Gastroesophageal sphincter (tissue), 4 donors: ENCODE data around the gene TAF4. TPM values are rescaled to one million over a fixed set of nuclear protein-coding genes. Genes with fewer than 3 reads are reported as not detected.

Source experiments
- ATAC-seq: fragments of 150-250 bp; one replicate; pipeline ENCODE4 v1.9.1; 2016; ENCODE audit warnings: mild to moderate bottlenecking, moderate library complexity
- H3K27ac ChIP-seq, 4 donors: fragments of 200-600 bp; sonication (generic) in 3 of 4; 1 replicate in 3 of 4; 2 replicates in 1 of 4; pipeline ENCODE4 v1.5.1; 2016 to 2019
- H3K27me3 ChIP-seq: fragments of 200-600 bp; sonication (generic); one replicate; pipeline ENCODE4 v1.5.1; 2019
- H3K36me3 ChIP-seq, 2 donors: fragments of 200-600 bp; sonication (generic); one replicate each; pipeline ENCODE4 v1.5.1; 2019; ENCODE audit warnings: control low read depth in 1 of 2
- H3K4me1 ChIP-seq, 3 donors: fragments of 200-600 bp; sonication (generic); 1 replicate in 2 of 3; 2 replicates in 1 of 3; pipeline ENCODE4 v1.5.1; 2016 to 2019; ENCODE audit warnings: control low read depth in 2 of 3
- H3K4me3 ChIP-seq, 2 donors: fragments of 200-600 bp; sonication (generic); one replicate each; pipeline ENCODE4 v1.5.1; 2019; ENCODE audit warnings: mild to moderate bottlenecking in 1 of 2, moderate library complexity in 1 of 2
- H3K9me3 ChIP-seq, 3 donors: fragments of 200-600 bp; sonication (generic); one replicate each; pipeline ENCODE4 v1.5.1; 2017 to 2019; ENCODE audit warnings: control low read depth in 2 of 3
- CTCF ChIP-seq, 4 experiments: fragments of 200-600 bp in 2 of 4; fragments of 450-650 bp in 2 of 4; sonication (generic) in 1 of 4; IDR thresholded peaks; one replicate each; pipeline ENCODE4 v1.5.1; 2017 to 2019; ENCODE audit warnings: antibody characterized with exemption in 4 of 4, mild to moderate bottlenecking in 2 of 4, moderate library complexity in 2 of 4
- EP300 ChIP-seq: sonication (generic); formaldehyde crosslinking; IDR thresholded peaks from one replicate; pipeline ENCODE4 v1.6.1; 2017; ENCODE audit warnings: antibody characterized with exemption, mild to moderate bottlenecking
- POLR2A ChIP-seq, 2 donors: fragments of 450-650 bp; IDR thresholded peaks; one replicate each; pipeline ENCODE4 v1.6.1; 2017; ENCODE audit warnings: antibody characterized with exemption in 2 of 2, mild to moderate bottlenecking in 2 of 2, moderate library complexity in 1 of 2
- POLR2AphosphoS5 ChIP-seq: sonication (generic); formaldehyde crosslinking; IDR thresholded peaks from one replicate; pipeline ENCODE4 v1.6.1; 2017; ENCODE audit warnings: antibody characterized with exemption
- WGBS, 2 donors: methylation state at CpG; one replicate each; pipeline ENCODE4 v1.1.5; 2018; ENCODE audit warnings: low coverage in 1 of 2; 5-methylcytosine and 5-hydroxymethylcytosine counted together
- total RNA-seq, 4 donors: library from RNA; depleted of rRNA; stranded (reverse); fragments of >200 nt; gene quantifications; one replicate each; pipeline ENCODE4 v1.1.0, GENCODE V29; 2016

The TAF4 gene
- total RNA-seq, 4 donors from 2014 or later: 7.6 to 19.9 (median 15.5) TPM

GRCh38 chr20:61933481-61933950 is 132.2 kb downstream of the TAF4 start:
- peaks cover 42% of the 10 kb centered on the region for H3K27me3 ChIP-seq
- H3K4me3 ChIP-seq: no peak overlapping the region
- no peak for ATAC-seq
- no peak overlapping the region for H3K27ac ChIP-seq
- no peaks in the 10 kb centered on the region for H3K4me1 ChIP-seq
- no peaks in the 10 kb centered on the region for H3K9me3 ChIP-seq
- no peaks in the 10 kb centered on the region for H3K36me3 ChIP-seq
- TF ChIP-seq EP300: no peak
- no peak for TF ChIP-seq CTCF (IDR thresholded peaks at IDR 0.05)
- TF ChIP-seq POLR2AphosphoS5: no peak
- no peak for TF ChIP-seq POLR2A (IDR thresholded peaks at IDR 0.05)
- WGBS, 2 donors: no CpG with 5 or more reads among the region's 17 CpGs

- 90% methylated on average over 4 of the region's 38 CpGs; no CpG with 5 or more reads in 1 of the 2 donors for WGBS, 2 donors
- no peaks in the 10 kb centered on the region for H3K9me3 ChIP-seq
- no peaks in the 10 kb centered on the region for H3K36me3 ChIP-seq
- no peaks in the 10 kb centered on the region for H3K4me1 ChIP-seq
- H3K27me3 ChIP-seq: peaks cover 36% of the 10 kb centered on the region
- no peak for ATAC-seq
- no peak overlapping the region for H3K27ac ChIP-seq
- no peak for TF ChIP-seq CTCF (IDR thresholded peaks at IDR 0.05)
- no peak for TF ChIP-seq EP300
- no peak for TF ChIP-seq POLR2A (IDR thresholded peaks at IDR 0.05)
- H3K4me3 ChIP-seq: no peak overlapping the region
Measured at GRCh38 chr20:61932711-61933480, 132.8 kb downstream of the TAF4 start.

GRCh38 chr20:61932199-61932592 is 133.5 kb downstream of the TAF4 start:
- H3K4me3 ChIP-seq: no peak overlapping the region
- ATAC-seq: no peak
- H3K36me3 ChIP-seq: no peaks in the 10 kb centered on the region
- TF ChIP-seq POLR2A (IDR thresholded peaks at IDR 0.05): no peak
- TF ChIP-seq EP300: no peak
- TF ChIP-seq POLR2AphosphoS5: no peak
- no peak for TF ChIP-seq CTCF (IDR thresholded peaks at IDR 0.05)
- WGBS, 2 donors: 90% methylated on average over 2 of the region's 9 CpGs; no CpG with 5 or more reads in 1 of the 2 donors
- no peaks in the 10 kb centered on the region for H3K4me1 ChIP-seq
- H3K9me3 ChIP-seq: no peaks in the 10 kb centered on the region
- H3K27ac ChIP-seq: no peak overlapping the region
- H3K27me3 ChIP-seq: peaks cover 31% of the 10 kb centered on the region

GRCh38 chr20:61931476-61932198 is 134.0 kb downstream of the TAF4 start:
- no peaks in the 10 kb centered on the region for H3K36me3 ChIP-seq
- H3K27me3 ChIP-seq: peaks cover 28% of the 10 kb centered on the region
- H3K4me3 ChIP-seq: no peak overlapping the region
- H3K27ac ChIP-seq: no peak overlapping the region
- WGBS, 2 donors: 100% methylated on average over 1 of the region's 14 CpGs; no CpG with 5 or more reads in 1 of the 2 donors
- no peak for ATAC-seq
- no peaks in the 10 kb centered on the region for H3K4me1 ChIP-seq
- H3K9me3 ChIP-seq: no peaks in the 10 kb centered on the region
- TF ChIP-seq POLR2AphosphoS5 (no peak), POLR2A (IDR thresholded peaks at IDR 0.05) (no peak), EP300 (no peak), CTCF (IDR thresholded peaks at IDR 0.05) (no peak)
